GM04503 (cell line): ENCODE data around the gene SMCO1.
"Not testable (repeated sequence)": the region's sequence is repeated elsewhere in the genome, so short reads cannot be mapped to it uniquely, and the experiment has no call there.

Experiments
- DNase-seq: peaks from one replicate; pipeline ENCODE4 v3.0.0-alpha.2; 2012; ENCODE audit warnings: low read depth

SMCO1 gene

GRCh38 chr3:196521291-196521690 lies 6.1 kb upstream of the SMCO1 start:
- DNase-seq, result not testable (repeated sequence)

GRCh38 chr3:196519718-196520082 lies 4.6 kb upstream of the SMCO1 start:
- DNase-seq, result no peak

- no peak for DNase-seq
These were observed 4.0 kb upstream of the SMCO1 start for GRCh38 chr3:196518966-196519717.

GRCh38 chr3:196517919-196518318 lies 2.8 kb upstream of the SMCO1 start:
- DNase-seq, result no peak

- no peak for DNase-seq
These were observed 2.1 kb upstream of the SMCO1 start for GRCh38 chr3:196517162-196517800.

- DNase-seq, result no peak
These were observed 813 bp downstream of the SMCO1 start for GRCh38 chr3:196514350-196514716.

GRCh38 chr3:196513697-196514349 lies 1.3 kb downstream of the SMCO1 start:
- DNase-seq, result no peak

GRCh38 chr3:196511646-196512425 lies 3.3 kb downstream of the SMCO1 start:
- not testable (repeated sequence) for DNase-seq

- not testable (repeated sequence) for DNase-seq
These were observed 4.0 kb downstream of the SMCO1 start for GRCh38 chr3:196511108-196511507.

- DNase-seq, result no peak
These were observed 8.5 kb downstream of the SMCO1 start for GRCh38 chr3:196506687-196507086.

GRCh38 chr3:196504556-196504955 lies 10.6 kb downstream of the SMCO1 start:
- no peak for DNase-seq

GRCh38 chr3:196504077-196504398 lies 11.1 kb downstream of the SMCO1 start:
- DNase-seq, result not testable (repeated sequence)

- DNase-seq, result peak; percentile 65
These were observed 11.7 kb downstream of the SMCO1 start, which contains the start of gene RNF168 for GRCh38 chr3:196503196-196504076. Gene RNF168 (minus strand): TSS chr3:196503768. CDS start chr3:196503173, 595 bp downstream.

GRCh38 chr3:196502775-196503195 lies 12.4 kb downstream of the SMCO1 start:
- peak; percentile 72 for DNase-seq

- no peak for DNase-seq
These were observed 13.7 kb downstream of the SMCO1 start for GRCh38 chr3:196501316-196502044.

- DNase-seq, result no peak
These were observed 15.2 kb downstream of the SMCO1 start for GRCh38 chr3:196499807-196500524.

- no peak for DNase-seq
These were observed 16.1 kb downstream of the SMCO1 start for GRCh38 chr3:196499061-196499460.

- no peak for DNase-seq
These were observed 16.8 kb downstream of the SMCO1 start for GRCh38 chr3:196498297-196498696.

GRCh38 chr3:196496183-196496582 lies 19.0 kb downstream of the SMCO1 start:
- DNase-seq, result no peak

GRCh38 chr3:196493292-196493691 lies 21.9 kb downstream of the SMCO1 start:
- DNase-seq, result no peak
